Liver (tissue), 9 donors: ENCODE results near the gene CCDC102A. TPM values are rescaled to one million over a fixed set of nuclear protein-coding genes. Genes with fewer than 3 reads are reported as not detected.
A peak's percentile ranks its signal among the peaks of the same experiment; 100 is the strongest.
"Not testable (repeated sequence)": the region's sequence is repeated elsewhere in the genome, so short reads cannot be mapped to it uniquely, and the experiment has no call there.

ENCODE experiments used
- DNase-seq: peaks from one replicate; pipeline ENCODE4 v3.0.0-alpha.2; 2017; ENCODE audit warnings: low spot score
- H3K27ac ChIP-seq, 2 donors: one replicate each; pipeline ENCODE4 v1.7.0; 2013; ENCODE audit warnings: inconsistent platforms in 2 of 2, low read length in 2 of 2, control low read depth in 1 of 2, low read depth in 1 of 2, mild to moderate bottlenecking in 1 of 2
- H3K27me3 ChIP-seq, 4 donors: one replicate each; pipeline versions ENCODE4 v1.6.1 to v1.7.0; 2013; ENCODE audit warnings: low read length in 3 of 4, inconsistent platforms in 1 of 4, mild to moderate bottlenecking in 1 of 4, moderate library complexity in 1 of 4; ENCODE audit not compliant: control insufficient read depth in 4 of 4, insufficient read depth in 4 of 4
- H3K36me3 ChIP-seq, 4 donors: one replicate each; pipeline versions ENCODE4 v1.6.1 to v1.7.0; 2013; ENCODE audit warnings: low read length in 3 of 4, mild to moderate bottlenecking in 3 of 4, low read depth in 1 of 4, moderate library complexity in 1 of 4; ENCODE audit not compliant: control insufficient read depth in 4 of 4, insufficient read depth in 3 of 4
- H3K4me1 ChIP-seq, 4 donors: one replicate each; pipeline versions ENCODE4 v1.6.1 to v1.7.0; 2013; ENCODE audit warnings: low read length in 3 of 4, mild to moderate bottlenecking in 3 of 4, moderate library complexity in 1 of 4; ENCODE audit not compliant: control insufficient read depth in 4 of 4, insufficient read depth in 4 of 4
- H3K4me3 ChIP-seq, 3 donors: one replicate each; pipeline versions ENCODE4 v1.6.1 to v1.7.0; 2013; ENCODE audit warnings: low read length in 3 of 3, control low read depth in 1 of 3, low read depth in 1 of 3, mild to moderate bottlenecking in 1 of 3
- H3K9ac ChIP-seq, 2 donors: one replicate each; pipeline ENCODE4 v1.7.0; 2013; ENCODE audit warnings: low read length in 2 of 2, mild to moderate bottlenecking in 2 of 2, moderate library complexity in 2 of 2, control low read depth in 1 of 2, low read depth in 1 of 2
- H3K9me3 ChIP-seq, 4 donors: one replicate each; pipeline versions ENCODE4 v1.6.1 to v1.7.0; 2013; ENCODE audit warnings: low read length in 3 of 4; ENCODE audit not compliant: control insufficient read depth in 4 of 4
- EGR1 ChIP-seq, 2 donors: IDR thresholded peaks; 2 replicates each; pipeline ENCODE4 v1.6.1; 2016 to 2018; ENCODE audit warnings: antibody characterized with exemption in 2 of 2, low read depth in 2 of 2
- FOXA1 ChIP-seq: IDR thresholded peaks from 2 replicates; pipeline ENCODE4 v1.6.1; 2016; ENCODE audit warnings: antibody characterized with exemption
- FOXA2 ChIP-seq: IDR thresholded peaks from 2 replicates; pipeline ENCODE4 v1.6.1; 2016; ENCODE audit warnings: antibody characterized with exemption
- GABPA ChIP-seq, 2 donors: IDR thresholded peaks in 1 of 2; conservative IDR thresholded peaks in 1 of 2; 2 replicates each; pipeline ENCODE4 v1.6.1; 2016; ENCODE audit warnings: antibody characterized with exemption in 2 of 2, mild to moderate bottlenecking in 1 of 2, moderate library complexity in 1 of 2
- HNF4A ChIP-seq, 2 donors: conservative IDR thresholded peaks; 2 replicates each; pipeline ENCODE4 v1.6.1; 2016; ENCODE audit warnings: antibody characterized with exemption in 2 of 2, mild to moderate bottlenecking in 2 of 2
- HNF4G ChIP-seq: IDR thresholded peaks from 2 replicates; pipeline ENCODE4 v1.6.1; 2016; ENCODE audit warnings: antibody characterized with exemption
- JUND ChIP-seq, 2 donors: IDR thresholded peaks; 2 replicates each; pipeline ENCODE4 v1.6.1; 2016; ENCODE audit warnings: antibody characterized with exemption in 2 of 2
- MAX ChIP-seq: IDR thresholded peaks from 2 replicates; pipeline ENCODE4 v1.6.1; 2016; ENCODE audit warnings: antibody characterized with exemption
- NR2F2 ChIP-seq: IDR thresholded peaks from 2 replicates; pipeline ENCODE4 v1.6.1; 2016; ENCODE audit warnings: antibody characterized with exemption
- RAD21 ChIP-seq, 2 donors: IDR thresholded peaks; 2 replicates each; pipeline ENCODE4 v1.6.1; 2016; ENCODE audit warnings: antibody characterized with exemption in 2 of 2, mild to moderate bottlenecking in 2 of 2
- RXRA ChIP-seq, 2 donors: IDR thresholded peaks; 2 replicates each; pipeline ENCODE4 v1.6.1; 2017 to 2018; ENCODE audit warnings: antibody characterized with exemption in 2 of 2, mild to moderate bottlenecking in 1 of 2
- SP1 ChIP-seq: IDR thresholded peaks from 2 replicates; pipeline ENCODE4 v1.6.1; 2018; ENCODE audit warnings: antibody characterized with exemption, mild to moderate bottlenecking
- TAF1 ChIP-seq: conservative IDR thresholded peaks from 2 replicates; pipeline ENCODE4 v1.6.1; 2016; ENCODE audit warnings: antibody characterized with exemption, mild to moderate bottlenecking
- YY1 ChIP-seq: IDR thresholded peaks from 2 replicates; pipeline ENCODE4 v1.6.1; 2016; ENCODE audit warnings: antibody characterized with exemption, mild to moderate bottlenecking
- WGBS: extraction: QIAGEN DNeasy Blood & Tissue Kit; methylation state at CpG from one replicate; pipeline ENCODE4 v1.1.7; 2013; 5-methylcytosine and 5-hydroxymethylcytosine counted together
- polyA plus RNA-seq, 2 donors: library from polyadenylated mRNA; stranded (reverse) in 1 of 2; unstranded in 1 of 2; fragments of 200-250 nt in 1 of 2; fragments of >200 nt in 1 of 2; fragmentation: Nextera tagmentation in 1 of 2; extraction: Ambion mirVana in 1 of 2; gene quantifications; one replicate each; pipeline versions ENCODE4 v1.2.1 to v1.2.3, GENCODE V29; 2013 to 2015
- total RNA-seq, 2 donors: library from RNA; depleted of rRNA; stranded (reverse); fragments of >200 nt; gene quantifications; one replicate each; pipeline ENCODE4 v1.2.3, GENCODE V29; 2014
- TF ChIP-seq, protein P1 (sequence below): IDR thresholded peaks from 2 replicates; pipeline ENCODE4 v1.6.1; 2016; ENCODE audit warnings: antibody characterized with exemption
- TF ChIP-seq, protein P2 (sequence below): IDR thresholded peaks from 2 replicates; pipeline ENCODE4 v1.6.1; 2016; ENCODE audit warnings: antibody characterized with exemption
- TF ChIP-seq, protein P3 (sequence below): IDR thresholded peaks from 2 replicates; pipeline ENCODE4 v1.6.1; 2016; ENCODE audit warnings: antibody characterized with exemption, mild to moderate bottlenecking
- TF ChIP-seq, protein P4 (sequence below): fragments of 150-350 bp; IDR thresholded peaks from 2 replicates; pipeline ENCODE4 v1.5.1; 2017; ENCODE audit warnings: improper control_type of control experiment, low read depth, low read length; ENCODE audit not compliant: missing input control
- donor health status: healthy.
- donor health status: healthy.
- donor health status: healthy.
- donor health status: healthy.
- donor health status: healthy.

CCDC102A gene
- total and polyA plus RNA-seq, 4 donors: 0.36 to 2.6 (median 1.7) TPM

GRCh38 chr16:57500578-57501111 lies 35.7 kb downstream of the CCDC102A start:
- 42% methylated on average over 9 of the region's 9 CpGs for WGBS
- no peaks in the 10 kb centered on the region for H3K9me3 ChIP-seq
- H3K36me3 ChIP-seq: no peaks in the 10 kb centered on the region
- no peak overlapping the region for H3K27ac ChIP-seq
- H3K27me3 ChIP-seq: no peaks in the 10 kb centered on the region
- H3K9ac ChIP-seq: no peak overlapping the region
- DNase-seq: no peak
- TF ChIP-seq NR2F2 (no peak), RXRA (IDR thresholded peaks at IDR 0.05) (peak; percentile 94 to 97), SP1 (peak; percentile 95), JUND (IDR thresholded peaks at IDR 0.05) (peak in 1 of 2 donors; percentile 72), RAD21 (IDR thresholded peaks at IDR 0.05) (peak in 1 of 2 donors; percentile 52), EGR1 (IDR thresholded peaks at IDR 0.05; ENCODE audit: low read depth in 2 of 2) (no peak), YY1 (peak; percentile 55), TAF1 (no peak), FOXA2 (peak; percentile 52), FOXA1 (peak; percentile 37), HNF4A (conservative IDR thresholded peaks at IDR 0.05) (peak; percentile 81 to 90), GABPA (IDR thresholded peaks at IDR 0.05 in 1 of 2, conservative IDR thresholded peaks at IDR 0.05 in 1 of 2) (peak in 1 of 2 donors; percentile 42), HNF4G (peak; percentile 44), MAX (peak; percentile 72)
- TF ChIP-seq, protein P1, sequence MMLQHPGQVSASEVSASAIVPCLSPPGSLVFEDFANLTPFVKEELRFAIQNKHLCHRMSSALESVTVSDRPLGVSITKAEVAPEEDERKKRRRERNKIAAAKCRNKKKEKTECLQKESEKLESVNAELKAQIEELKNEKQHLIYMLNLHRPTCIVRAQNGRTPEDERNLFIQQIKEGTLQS: no peak
- TF ChIP-seq, protein P2, sequence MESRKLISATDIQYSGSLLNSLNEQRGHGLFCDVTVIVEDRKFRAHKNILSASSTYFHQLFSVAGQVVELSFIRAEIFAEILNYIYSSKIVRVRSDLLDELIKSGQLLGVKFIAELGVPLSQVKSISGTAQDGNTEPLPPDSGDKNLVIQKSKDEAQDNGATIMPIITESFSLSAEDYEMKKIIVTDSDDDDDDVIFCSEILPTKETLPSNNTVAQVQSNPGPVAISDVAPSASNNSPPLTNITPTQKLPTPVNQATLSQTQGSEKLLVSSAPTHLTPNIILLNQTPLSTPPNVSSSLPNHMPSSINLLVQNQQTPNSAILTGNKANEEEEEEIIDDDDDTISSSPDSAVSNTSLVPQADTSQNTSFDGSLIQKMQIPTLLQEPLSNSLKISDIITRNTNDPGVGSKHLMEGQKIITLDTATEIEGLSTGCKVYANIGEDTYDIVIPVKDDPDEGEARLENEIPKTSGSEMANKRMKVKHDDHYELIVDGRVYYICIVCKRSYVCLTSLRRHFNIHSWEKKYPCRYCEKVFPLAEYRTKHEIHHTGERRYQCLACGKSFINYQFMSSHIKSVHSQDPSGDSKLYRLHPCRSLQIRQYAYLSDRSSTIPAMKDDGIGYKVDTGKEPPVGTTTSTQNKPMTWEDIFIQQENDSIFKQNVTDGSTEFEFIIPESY: no peak
- TF ChIP-seq, protein P3, sequence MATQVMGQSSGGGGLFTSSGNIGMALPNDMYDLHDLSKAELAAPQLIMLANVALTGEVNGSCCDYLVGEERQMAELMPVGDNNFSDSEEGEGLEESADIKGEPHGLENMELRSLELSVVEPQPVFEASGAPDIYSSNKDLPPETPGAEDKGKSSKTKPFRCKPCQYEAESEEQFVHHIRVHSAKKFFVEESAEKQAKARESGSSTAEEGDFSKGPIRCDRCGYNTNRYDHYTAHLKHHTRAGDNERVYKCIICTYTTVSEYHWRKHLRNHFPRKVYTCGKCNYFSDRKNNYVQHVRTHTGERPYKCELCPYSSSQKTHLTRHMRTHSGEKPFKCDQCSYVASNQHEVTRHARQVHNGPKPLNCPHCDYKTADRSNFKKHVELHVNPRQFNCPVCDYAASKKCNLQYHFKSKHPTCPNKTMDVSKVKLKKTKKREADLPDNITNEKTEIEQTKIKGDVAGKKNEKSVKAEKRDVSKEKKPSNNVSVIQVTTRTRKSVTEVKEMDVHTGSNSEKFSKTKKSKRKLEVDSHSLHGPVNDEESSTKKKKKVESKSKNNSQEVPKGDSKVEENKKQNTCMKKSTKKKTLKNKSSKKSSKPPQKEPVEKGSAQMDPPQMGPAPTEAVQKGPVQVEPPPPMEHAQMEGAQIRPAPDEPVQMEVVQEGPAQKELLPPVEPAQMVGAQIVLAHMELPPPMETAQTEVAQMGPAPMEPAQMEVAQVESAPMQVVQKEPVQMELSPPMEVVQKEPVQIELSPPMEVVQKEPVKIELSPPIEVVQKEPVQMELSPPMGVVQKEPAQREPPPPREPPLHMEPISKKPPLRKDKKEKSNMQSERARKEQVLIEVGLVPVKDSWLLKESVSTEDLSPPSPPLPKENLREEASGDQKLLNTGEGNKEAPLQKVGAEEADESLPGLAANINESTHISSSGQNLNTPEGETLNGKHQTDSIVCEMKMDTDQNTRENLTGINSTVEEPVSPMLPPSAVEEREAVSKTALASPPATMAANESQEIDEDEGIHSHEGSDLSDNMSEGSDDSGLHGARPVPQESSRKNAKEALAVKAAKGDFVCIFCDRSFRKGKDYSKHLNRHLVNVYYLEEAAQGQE: no peak
- TF ChIP-seq, protein P4, sequence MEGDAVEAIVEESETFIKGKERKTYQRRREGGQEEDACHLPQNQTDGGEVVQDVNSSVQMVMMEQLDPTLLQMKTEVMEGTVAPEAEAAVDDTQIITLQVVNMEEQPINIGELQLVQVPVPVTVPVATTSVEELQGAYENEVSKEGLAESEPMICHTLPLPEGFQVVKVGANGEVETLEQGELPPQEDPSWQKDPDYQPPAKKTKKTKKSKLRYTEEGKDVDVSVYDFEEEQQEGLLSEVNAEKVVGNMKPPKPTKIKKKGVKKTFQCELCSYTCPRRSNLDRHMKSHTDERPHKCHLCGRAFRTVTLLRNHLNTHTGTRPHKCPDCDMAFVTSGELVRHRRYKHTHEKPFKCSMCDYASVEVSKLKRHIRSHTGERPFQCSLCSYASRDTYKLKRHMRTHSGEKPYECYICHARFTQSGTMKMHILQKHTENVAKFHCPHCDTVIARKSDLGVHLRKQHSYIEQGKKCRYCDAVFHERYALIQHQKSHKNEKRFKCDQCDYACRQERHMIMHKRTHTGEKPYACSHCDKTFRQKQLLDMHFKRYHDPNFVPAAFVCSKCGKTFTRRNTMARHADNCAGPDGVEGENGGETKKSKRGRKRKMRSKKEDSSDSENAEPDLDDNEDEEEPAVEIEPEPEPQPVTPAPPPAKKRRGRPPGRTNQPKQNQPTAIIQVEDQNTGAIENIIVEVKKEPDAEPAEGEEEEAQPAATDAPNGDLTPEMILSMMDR: no peak
- no peak overlapping the region for H3K4me3 ChIP-seq
- peaks cover 5 to 11% (median 7%) of the 10 kb centered on the region in 4 donors for H3K4me1 ChIP-seq

DNA sequence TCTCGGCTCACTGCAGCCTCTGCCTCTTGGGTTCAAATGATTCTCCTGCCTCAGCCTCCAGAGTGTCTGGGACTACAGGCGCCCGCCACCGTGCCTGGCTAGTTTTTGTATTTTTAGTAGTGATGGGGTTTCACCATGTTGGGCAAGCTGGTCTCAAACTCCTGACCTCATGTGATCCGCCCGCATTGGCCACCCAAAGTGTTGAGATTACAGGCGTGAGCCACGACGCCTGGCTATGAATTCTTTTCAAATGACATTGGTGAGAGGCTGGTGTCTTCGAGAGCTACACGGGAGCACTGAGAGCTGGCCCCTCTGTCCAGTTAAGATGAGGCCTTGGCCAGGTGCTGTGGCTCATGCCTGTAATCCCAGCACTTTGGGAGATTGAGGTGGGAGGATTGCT lies 36.4 kb downstream of the CCDC102A start:
- H3K27me3 ChIP-seq, H3K4me3 ChIP-seq, DNase-seq, H3K36me3 ChIP-seq, H3K27ac ChIP-seq, H3K9ac ChIP-seq, H3K9me3 ChIP-seq: not testable (repeated sequence)
- WGBS: 97% methylated on average over 11 of the region's 11 CpGs
- H3K4me1 ChIP-seq: peaks cover 5 to 11% (median 7%) of the 10 kb centered on the region in 4 donors
